Sigmoid colon (tissue), 7 donors: ENCODE data around the gene TENT5C. TPM values are rescaled to one million over a fixed set of nuclear protein-coding genes. Genes with fewer than 3 reads are reported as not detected.

Experiments used
- DNase-seq: peaks from one replicate; pipeline ENCODE4 v3.0.0-alpha.2; 2019
- H3K27ac ChIP-seq, 4 donors: fragments of 200-600 bp; sonication (generic); one replicate each; pipeline ENCODE4 v1.5.1; 2016 to 2019; ENCODE audit warnings: mild to moderate bottlenecking in 1 of 4
- H3K27me3 ChIP-seq, 3 donors: fragments of 200-600 bp; sonication (generic); one replicate each; pipeline ENCODE4 v1.5.1; 2019; ENCODE audit warnings: mild to moderate bottlenecking in 1 of 3
- H3K36me3 ChIP-seq, 4 donors: fragments of 200-600 bp; sonication (generic); one replicate each; pipeline ENCODE4 v1.5.1; 2016 to 2019
- H3K4me1 ChIP-seq, 4 donors: fragments of 200-600 bp; sonication (generic); one replicate each; pipeline ENCODE4 v1.5.1; 2017 to 2019
- H3K4me3 ChIP-seq, 4 donors: fragments of 200-600 bp; sonication (generic); one replicate each; pipeline ENCODE4 v1.5.1; 2017 to 2019; ENCODE audit warnings: mild to moderate bottlenecking in 2 of 4, moderate library complexity in 1 of 4
- H3K9me3 ChIP-seq, 4 donors: fragments of 200-600 bp in 3 of 4; sonication (generic) in 3 of 4; one replicate each; pipeline versions ENCODE4 v1.5.1 to v1.6.1; 2013 to 2019
- EP300 ChIP-seq, 4 donors: sonication (generic); formaldehyde crosslinking; IDR thresholded peaks; one replicate each; pipeline ENCODE4 v1.6.1; 2017; ENCODE audit warnings: antibody characterized with exemption in 4 of 4
- POLR2A ChIP-seq, 2 donors: fragments of 450-650 bp; IDR thresholded peaks; one replicate each; pipeline ENCODE4 v1.6.1; 2016; ENCODE audit warnings: antibody characterized with exemption in 2 of 2, mild to moderate bottlenecking in 2 of 2, moderate library complexity in 2 of 2
- POLR2AphosphoS5 ChIP-seq, 4 donors: sonication (generic); formaldehyde crosslinking; IDR thresholded peaks; one replicate each; pipeline ENCODE4 v1.6.1; 2017; ENCODE audit warnings: antibody characterized with exemption in 4 of 4
- WGBS, 2 donors: extraction: QIAGEN DNeasy Blood & Tissue Kit; methylation state at CpG; one replicate each; pipeline ENCODE4 v1.1.7; 2013; 5-methylcytosine and 5-hydroxymethylcytosine counted together
- intact Hi-C: fragments of 100-400 bp; cut with DNase I; formaldehyde crosslinking; loops from one replicate; pipeline ENCODE4 v1.15.1; 2023
- polyA plus RNA-seq, 3 donors: library from polyadenylated mRNA; stranded (reverse); fragments of 200-250 nt; gene quantifications; one replicate each; pipeline ENCODE4 v1.2.3, GENCODE V29; 2013
- total RNA-seq, 4 donors: library from RNA; depleted of rRNA; stranded (reverse); fragments of >200 nt; gene quantifications; one replicate each; pipeline ENCODE4 v1.1.0, GENCODE V29; 2016
- TF ChIP-seq, protein P1 (sequence below), 4 experiments: fragments of 450-650 bp in 3 of 4; fragments of 200-600 bp in 1 of 4; IDR thresholded peaks; one replicate each; pipeline ENCODE4 v1.5.1; 2016 to 2019; ENCODE audit warnings: antibody characterized with exemption in 4 of 4, mild to moderate bottlenecking in 3 of 4, moderate library complexity in 2 of 4
- donor health status: healthy with polysubstance abuse.
- donor health status: Bipolar disorder and iron deficiency.
- donor health status: healthy.

Gene TENT5C
- total and polyA plus RNA-seq, 7 donors: 2.8 to 10.3 (median 5.6) TPM

DNA sequence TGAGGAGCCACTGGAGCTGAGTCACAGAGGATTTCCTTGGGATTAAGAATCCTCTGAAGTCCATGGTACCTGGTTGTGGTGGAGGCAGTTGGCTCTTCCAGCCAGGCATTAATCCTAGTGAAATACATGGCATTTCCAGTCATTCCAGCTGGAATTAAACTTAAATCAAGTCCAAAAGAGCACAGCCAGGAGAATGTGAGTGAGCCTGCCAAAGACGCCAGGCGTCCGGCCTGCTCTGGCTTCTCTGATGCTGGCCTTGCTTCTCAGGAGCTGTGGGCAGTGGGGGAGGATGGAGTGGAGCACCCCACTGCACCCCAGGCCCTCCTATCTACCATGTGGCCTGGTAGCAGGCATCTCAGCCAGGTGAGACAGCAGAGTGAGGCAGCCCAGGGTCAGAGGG, 23.4 kb upstream of the TENT5C start:
- intact Hi-C loops: no loop called here
- H3K36me3 ChIP-seq: no peaks in the 10 kb centered on the region

DNA sequence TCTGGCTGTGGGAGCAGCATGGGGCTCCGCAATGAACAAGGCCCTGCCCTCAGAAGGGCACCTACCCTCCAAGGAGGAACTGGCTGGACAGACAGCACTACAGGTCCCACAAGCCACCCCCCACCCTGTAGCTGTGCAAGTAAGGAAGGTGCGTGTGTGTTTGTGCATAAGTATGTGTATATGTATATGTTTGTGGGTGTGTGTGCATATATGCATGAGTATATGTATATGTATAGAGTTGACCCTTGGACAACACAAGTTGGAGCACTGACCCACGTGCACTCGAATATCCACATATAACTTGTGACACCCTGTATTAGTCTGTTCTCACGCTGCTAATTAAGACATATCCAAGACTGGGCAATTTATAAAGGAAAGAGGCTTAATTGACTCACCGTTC, 22.6 kb upstream of the TENT5C start:
- no peaks in the 10 kb centered on the region for H3K36me3 ChIP-seq
- no peaks in the 10 kb centered on the region for H3K9me3 ChIP-seq
- H3K27ac ChIP-seq: no peak overlapping the region
- intact Hi-C loops: no loop called here
- H3K4me3 ChIP-seq: no peak overlapping the region
- TF ChIP-seq, protein P1, sequence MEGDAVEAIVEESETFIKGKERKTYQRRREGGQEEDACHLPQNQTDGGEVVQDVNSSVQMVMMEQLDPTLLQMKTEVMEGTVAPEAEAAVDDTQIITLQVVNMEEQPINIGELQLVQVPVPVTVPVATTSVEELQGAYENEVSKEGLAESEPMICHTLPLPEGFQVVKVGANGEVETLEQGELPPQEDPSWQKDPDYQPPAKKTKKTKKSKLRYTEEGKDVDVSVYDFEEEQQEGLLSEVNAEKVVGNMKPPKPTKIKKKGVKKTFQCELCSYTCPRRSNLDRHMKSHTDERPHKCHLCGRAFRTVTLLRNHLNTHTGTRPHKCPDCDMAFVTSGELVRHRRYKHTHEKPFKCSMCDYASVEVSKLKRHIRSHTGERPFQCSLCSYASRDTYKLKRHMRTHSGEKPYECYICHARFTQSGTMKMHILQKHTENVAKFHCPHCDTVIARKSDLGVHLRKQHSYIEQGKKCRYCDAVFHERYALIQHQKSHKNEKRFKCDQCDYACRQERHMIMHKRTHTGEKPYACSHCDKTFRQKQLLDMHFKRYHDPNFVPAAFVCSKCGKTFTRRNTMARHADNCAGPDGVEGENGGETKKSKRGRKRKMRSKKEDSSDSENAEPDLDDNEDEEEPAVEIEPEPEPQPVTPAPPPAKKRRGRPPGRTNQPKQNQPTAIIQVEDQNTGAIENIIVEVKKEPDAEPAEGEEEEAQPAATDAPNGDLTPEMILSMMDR (IDR thresholded peaks at IDR 0.05): no peak
- TF ChIP-seq POLR2A (IDR thresholded peaks at IDR 0.05) (no peak), EP300 (IDR thresholded peaks at IDR 0.05) (no peak), POLR2AphosphoS5 (IDR thresholded peaks at IDR 0.05) (no peak)
- H3K27me3 ChIP-seq: no peaks in the 10 kb centered on the region
- H3K4me1 ChIP-seq: no peaks in the 10 kb centered on the region
- 97% methylated on average over 6 of the region's 6 CpGs for WGBS, 2 donors
- peak; percentile 18 for DNase-seq

More for the DNA sequence above, 23.4 kb upstream of the TENT5C start:
- TF ChIP-seq, protein P1 (IDR thresholded peaks at IDR 0.05): no peak
- TF ChIP-seq EP300 (IDR thresholded peaks at IDR 0.05) (no peak), POLR2A (IDR thresholded peaks at IDR 0.05) (no peak), POLR2AphosphoS5 (IDR thresholded peaks at IDR 0.05) (no peak)
- Histone ChIP-seq H3K9me3 (no peaks in the 10 kb centered on the region), H3K27me3 (no peaks in the 10 kb centered on the region), H3K4me1 (no peaks in the 10 kb centered on the region), H3K4me3 (no peak overlapping the region), H3K27ac (no peak overlapping the region)
- WGBS, 2 donors: 63 to 75% methylated on average over 3 of the region's 3 CpGs
- DNase-seq: peak; percentile 35

DNA sequence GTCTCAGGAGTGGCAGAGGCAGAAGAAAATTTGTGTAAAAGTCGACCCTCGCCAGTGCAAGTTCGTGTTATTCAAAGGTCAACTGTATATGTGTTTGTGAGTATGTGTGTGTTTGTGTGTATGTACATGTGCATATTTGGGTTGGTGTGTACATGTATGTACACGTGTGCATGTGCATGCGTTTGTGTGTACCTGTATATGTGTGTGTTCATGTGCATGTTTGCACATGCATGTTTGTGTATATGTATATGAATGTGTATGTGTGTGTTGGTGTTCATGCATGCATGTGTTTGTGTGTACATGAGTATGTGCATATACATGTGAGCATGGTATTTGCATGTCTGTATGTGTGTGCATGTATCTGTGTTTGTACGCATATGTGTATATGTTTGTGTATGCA, 21.7 kb upstream of the TENT5C start:
- no peak for DNase-seq
- no peaks in the 10 kb centered on the region for H3K27me3 ChIP-seq
- H3K9me3 ChIP-seq: no peaks in the 10 kb centered on the region
- TF ChIP-seq EP300 (IDR thresholded peaks at IDR 0.05) (no peak), POLR2A (IDR thresholded peaks at IDR 0.05) (no peak), POLR2AphosphoS5 (IDR thresholded peaks at IDR 0.05) (no peak)
- TF ChIP-seq, protein P1 (IDR thresholded peaks at IDR 0.05): no peak
- no peaks in the 10 kb centered on the region for H3K36me3 ChIP-seq
- no peaks in the 10 kb centered on the region for H3K4me1 ChIP-seq
- no peak overlapping the region for H3K27ac ChIP-seq
- 95% methylated on average over 6 of the region's 6 CpGs for WGBS, 2 donors
- H3K4me3 ChIP-seq: no peak overlapping the region
- intact Hi-C loops: no loop called here

DNA sequence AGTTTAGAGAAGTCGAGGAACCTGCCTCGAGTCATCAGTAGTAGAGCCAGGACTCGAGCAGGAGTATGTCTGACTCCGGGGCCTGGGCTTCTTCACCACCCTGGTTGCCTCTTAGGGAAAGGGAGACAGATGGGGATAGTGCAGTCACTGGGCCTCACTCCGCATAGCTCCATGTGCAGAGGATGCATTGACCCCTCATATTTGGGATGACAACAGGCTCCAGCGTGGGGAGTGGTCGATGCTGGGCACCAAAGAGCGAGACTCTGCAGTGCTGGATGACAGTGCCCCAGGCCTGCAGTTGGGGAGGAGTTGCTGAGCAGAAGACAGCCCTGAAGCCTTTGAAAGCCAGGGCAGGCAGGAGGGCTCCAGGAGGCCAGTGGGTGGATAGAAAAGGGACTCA, 20.8 kb upstream of the TENT5C start:
- no peaks in the 10 kb centered on the region for H3K27me3 ChIP-seq
- H3K4me3 ChIP-seq: no peak overlapping the region
- DNase-seq: peak; percentile 26
- H3K36me3 ChIP-seq: no peaks in the 10 kb centered on the region
- TF ChIP-seq, protein P1 (IDR thresholded peaks at IDR 0.05): no peak
- no peak for TF ChIP-seq POLR2AphosphoS5 (IDR thresholded peaks at IDR 0.05)
- TF ChIP-seq EP300 (IDR thresholded peaks at IDR 0.05): no peak
- TF ChIP-seq POLR2A (IDR thresholded peaks at IDR 0.05): no peak
- WGBS, 2 donors: 94% methylated on average over 8 of the region's 8 CpGs
- H3K4me1 ChIP-seq: no peaks in the 10 kb centered on the region
- no peak overlapping the region for H3K27ac ChIP-seq
- no peaks in the 10 kb centered on the region for H3K9me3 ChIP-seq
- intact Hi-C loops: no loop called here

DNA sequence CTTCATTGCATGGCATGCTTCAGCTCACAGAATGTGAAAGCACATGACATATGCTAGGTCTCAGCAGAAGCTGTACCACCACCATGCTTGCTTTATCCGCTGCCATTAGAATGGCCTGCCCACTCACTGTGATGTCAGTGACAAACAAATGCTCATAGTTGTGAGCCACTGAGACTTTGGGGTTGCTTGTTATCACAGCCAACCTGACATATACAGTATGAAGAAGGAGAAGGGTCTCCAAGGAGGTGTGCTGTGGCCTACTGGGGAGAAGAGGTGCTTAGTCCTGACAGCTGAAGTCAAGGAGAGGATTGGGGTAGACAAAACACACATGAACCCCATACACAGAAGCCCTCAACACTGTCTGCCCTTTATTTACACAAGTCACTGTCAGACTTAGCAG, 19.5 kb upstream of the TENT5C start:
- TF ChIP-seq POLR2AphosphoS5 (IDR thresholded peaks at IDR 0.05) (no peak), POLR2A (IDR thresholded peaks at IDR 0.05) (no peak), EP300 (IDR thresholded peaks at IDR 0.05) (no peak)
- TF ChIP-seq, protein P1 (IDR thresholded peaks at IDR 0.05): no peak
- Histone ChIP-seq H3K27ac (no peak overlapping the region), H3K9me3 (no peaks in the 10 kb centered on the region), H3K27me3 (no peaks in the 10 kb centered on the region), H3K36me3 (no peaks in the 10 kb centered on the region), H3K4me3 (no peak overlapping the region), H3K4me1 (no peaks in the 10 kb centered on the region)
- no peak for DNase-seq
- WGBS, 2 donors: 99% methylated on average over 1 of the region's 1 CpG
- intact Hi-C loops: no loop called here
